D721Med (cell line): ENCODE measurements around the gene PMM1.

Source experiments
- DNase-seq: peaks from one replicate; pipeline ENCODE4 v3.0.0; 2011; ENCODE audit warnings: low spot score; ENCODE audit not compliant: insufficient read length
- FAIRE-seq: peaks from 2 replicates; lab custom pipeline; 2011; peaks lifted over from hg19 to GRCh38; lab: Jason Lieb, UNC
- CTCF ChIP-seq: IDR thresholded peaks from 2 replicates; pipeline ENCODE4 v1.5.1; 2012; ENCODE audit warnings: mild to moderate bottlenecking, control low read depth; ENCODE audit not compliant: insufficient read depth; ENCODE audit errors: missing control alignments

Gene PMM1

GRCh38 chr22:41537203-41537602 is 52.4 kb downstream of the PMM1 start:
- DNase-seq: no peak
- TF ChIP-seq CTCF: no peak
- no peak for FAIRE-seq

DNA sequence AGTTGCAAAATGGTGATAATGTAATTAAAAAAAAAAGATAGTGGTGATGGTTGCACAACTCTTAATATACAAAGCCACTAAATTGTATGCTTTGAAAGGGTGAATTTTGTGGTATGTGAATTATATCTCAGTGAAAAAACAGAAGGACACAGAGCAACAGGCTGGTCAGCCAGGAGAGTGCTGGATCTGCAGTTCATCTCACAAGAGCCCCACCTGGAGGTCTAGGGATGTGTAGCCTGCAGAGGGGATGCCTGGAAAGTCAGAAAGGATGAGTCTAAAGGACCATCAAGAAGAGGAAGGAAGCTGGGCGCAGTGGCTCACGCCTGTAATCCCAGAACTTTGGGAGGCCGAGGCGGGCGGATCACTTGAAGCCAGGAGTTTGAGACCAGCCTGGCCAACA is 54.4 kb downstream of the PMM1 start:
- FAIRE-seq: no peak

GRCh38 chr22:41534219-41534618 is 55.4 kb downstream of the PMM1 start:
- no peak for DNase-seq
- no peak for FAIRE-seq
- no peak for TF ChIP-seq CTCF

More for the DNA sequence above, 54.4 kb downstream of the PMM1 start:
- DNase-seq: no peak
- peak; percentile 20 for TF ChIP-seq CTCF

GRCh38 chr22:41532908-41533825 is 56.5 kb downstream of the PMM1 start:
- TF ChIP-seq CTCF: peak; percentile 58
- FAIRE-seq (no peak), DNase-seq (no peak)

- no peak for TF ChIP-seq CTCF
- no peak for DNase-seq
- FAIRE-seq: no peak
Measured at GRCh38 chr22:41531715-41532477, 57.7 kb downstream of the PMM1 start.

- FAIRE-seq (no peak), DNase-seq (no peak)
- TF ChIP-seq CTCF: no peak
Measured at GRCh38 chr22:41530890-41531714, 58.5 kb downstream of the PMM1 start.
